Measurements from ENCODE around the gene HYCC2.

DNA sequence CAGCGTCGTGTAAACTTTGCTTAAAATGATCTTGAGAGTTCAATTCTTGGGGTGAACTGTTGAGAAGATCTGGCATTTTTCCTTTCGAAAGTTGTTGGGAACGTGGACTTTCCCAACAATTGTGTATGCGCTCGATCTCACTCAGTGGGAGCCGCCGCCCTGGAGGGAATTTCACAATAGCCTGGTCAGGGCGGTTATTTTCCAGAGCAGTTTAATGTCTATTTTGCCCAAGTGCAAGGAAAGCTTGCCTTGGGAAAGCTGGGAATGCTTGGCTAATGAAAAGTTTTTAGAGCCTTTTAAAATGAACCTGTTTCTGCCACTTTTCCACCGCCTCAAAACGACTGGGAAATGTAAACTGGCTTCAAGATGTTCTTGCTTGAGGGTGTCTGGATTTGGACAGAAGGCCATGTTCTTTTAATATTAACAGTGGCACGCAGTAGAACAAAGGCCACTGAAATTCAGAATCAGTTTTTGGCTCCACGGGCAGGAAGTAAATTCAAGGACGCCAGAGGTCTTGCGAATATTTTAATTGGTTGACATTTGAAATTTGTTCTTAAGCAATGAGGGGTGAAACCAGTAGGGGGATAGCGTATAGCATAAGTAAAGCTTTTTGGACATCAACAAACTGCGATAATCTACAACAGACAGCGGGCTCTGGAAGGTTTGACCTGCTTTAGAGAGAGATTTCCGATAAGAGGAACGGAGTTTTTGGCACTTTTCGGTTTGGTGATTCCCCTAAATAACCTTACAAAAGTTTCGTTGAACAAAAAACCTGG, 45.7 kb upstream of the HYCC2 start:
- TF ChIP-seq, protein P1, sequence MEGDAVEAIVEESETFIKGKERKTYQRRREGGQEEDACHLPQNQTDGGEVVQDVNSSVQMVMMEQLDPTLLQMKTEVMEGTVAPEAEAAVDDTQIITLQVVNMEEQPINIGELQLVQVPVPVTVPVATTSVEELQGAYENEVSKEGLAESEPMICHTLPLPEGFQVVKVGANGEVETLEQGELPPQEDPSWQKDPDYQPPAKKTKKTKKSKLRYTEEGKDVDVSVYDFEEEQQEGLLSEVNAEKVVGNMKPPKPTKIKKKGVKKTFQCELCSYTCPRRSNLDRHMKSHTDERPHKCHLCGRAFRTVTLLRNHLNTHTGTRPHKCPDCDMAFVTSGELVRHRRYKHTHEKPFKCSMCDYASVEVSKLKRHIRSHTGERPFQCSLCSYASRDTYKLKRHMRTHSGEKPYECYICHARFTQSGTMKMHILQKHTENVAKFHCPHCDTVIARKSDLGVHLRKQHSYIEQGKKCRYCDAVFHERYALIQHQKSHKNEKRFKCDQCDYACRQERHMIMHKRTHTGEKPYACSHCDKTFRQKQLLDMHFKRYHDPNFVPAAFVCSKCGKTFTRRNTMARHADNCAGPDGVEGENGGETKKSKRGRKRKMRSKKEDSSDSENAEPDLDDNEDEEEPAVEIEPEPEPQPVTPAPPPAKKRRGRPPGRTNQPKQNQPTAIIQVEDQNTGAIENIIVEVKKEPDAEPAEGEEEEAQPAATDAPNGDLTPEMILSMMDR (IDR thresholded peaks at IDR 0.05) = peak; percentile 53
- TF ChIP-seq EZH2 (IDR thresholded peaks at IDR 0.05; ENCODE audit: borderline replicate concordance, insufficient read depth, low read depth, low read length, poor library complexity, severe bottlenecking) = no peak

Measured in B cell (primary cell).